ENCODE data around the gene GRIK2.
A peak's percentile ranks its signal among the peaks of the same experiment; 100 is the strongest.
"Not testable (repeated sequence)": the region's sequence is repeated elsewhere in the genome, so short reads cannot be mapped to it uniquely, and the experiment has no call there.

Gene GRIK2

DNA sequence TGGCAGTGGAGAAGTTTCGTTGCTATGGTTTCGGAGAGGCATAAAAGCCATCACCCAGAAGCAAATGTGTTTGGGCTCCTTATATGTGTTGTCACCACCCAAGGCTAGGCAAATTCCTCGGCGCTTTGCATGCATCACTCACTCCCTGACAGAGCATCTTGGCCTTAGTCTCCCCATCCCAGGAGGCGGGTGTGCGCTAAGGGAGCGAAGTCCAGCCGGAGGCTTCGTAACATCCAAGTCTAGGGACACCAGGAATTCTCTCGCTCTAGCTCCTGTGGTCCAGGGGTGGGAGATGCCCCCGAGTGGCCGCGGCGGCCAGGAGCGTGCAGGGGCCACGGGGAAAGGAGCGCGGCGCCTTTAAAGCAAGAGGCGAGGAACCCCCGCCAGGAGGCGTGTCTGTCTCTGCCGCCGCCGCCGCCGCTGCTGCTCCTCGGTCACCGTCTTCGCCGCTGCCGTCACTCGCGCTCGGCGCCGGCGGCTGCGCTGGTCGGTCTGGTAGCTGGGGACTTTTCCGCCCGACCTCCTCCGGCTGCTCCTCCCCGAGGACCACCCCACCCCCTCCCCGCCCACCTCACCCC, at the start of gene GRIK2:
TSS of gene GRIK2 (plus strand) at position 458 of the 578 bp plus-strand sequence.
- H3K4me1 ChIP-seq (ENCODE audit: control insufficient read depth, insufficient read depth, low read length): peaks cover 3% of the 10 kb centered on the region; the same call in 1 of the 2 replicates
- no peaks in the 10 kb centered on the region for H3K36me3 ChIP-seq (ENCODE audit: control insufficient read depth, insufficient read depth, low read length)
- H3K9me3 ChIP-seq (ENCODE audit: control insufficient read depth, insufficient read depth, low read length): no peaks in the 10 kb centered on the region
- H3K9ac ChIP-seq (ENCODE audit: low read depth, low read length): no peak within 1 kb of the TSS
- H3K27me3 ChIP-seq (ENCODE audit: control insufficient read depth, insufficient read depth, low read length): peaks cover 75% of the 10 kb centered on the region
- H3K4me3 ChIP-seq (ENCODE audit: low read depth, low read length): peak within 1 kb of the TSS; percentile 76
- H3K27ac ChIP-seq (ENCODE audit: low read depth, low read length): no peak within 1 kb of the TSS

DNA sequence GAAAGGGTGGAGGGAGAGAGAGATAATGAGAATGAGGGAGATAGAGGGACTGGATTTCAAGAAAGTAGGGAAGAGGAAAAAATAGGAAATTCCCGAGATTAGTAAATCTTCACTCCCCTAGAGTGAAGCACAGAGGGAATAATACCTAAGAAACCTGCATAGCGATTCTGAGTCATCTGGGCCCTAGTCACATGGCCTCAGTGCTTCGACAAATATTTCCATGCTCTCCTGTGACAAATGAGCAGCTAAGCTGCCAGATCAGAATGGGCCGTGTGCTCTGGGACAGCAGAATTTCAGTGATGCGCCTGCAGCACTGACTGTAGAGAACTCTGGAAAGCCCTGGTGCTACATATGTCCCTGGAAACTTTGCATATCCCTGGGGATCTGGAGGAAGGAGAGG, 48.6 kb upstream of the GRIK2 start:
- Histone ChIP-seq H3K4me1 (ENCODE audit: control insufficient read depth, insufficient read depth, low read length) (no peaks in the 10 kb centered on the region), H3K36me3 (ENCODE audit: control insufficient read depth, insufficient read depth, low read length) (no peaks in the 10 kb centered on the region), H3K9ac (ENCODE audit: low read depth, low read length) (no peak overlapping the region), H3K4me3 (ENCODE audit: low read depth, low read length) (no peak overlapping the region), H3K9me3 (ENCODE audit: control insufficient read depth, insufficient read depth, low read length) (no peaks in the 10 kb centered on the region), H3K27ac (ENCODE audit: low read depth, low read length) (no peak overlapping the region), H3K27me3 (ENCODE audit: control insufficient read depth, insufficient read depth, low read length) (no peaks in the 10 kb centered on the region)

DNA sequence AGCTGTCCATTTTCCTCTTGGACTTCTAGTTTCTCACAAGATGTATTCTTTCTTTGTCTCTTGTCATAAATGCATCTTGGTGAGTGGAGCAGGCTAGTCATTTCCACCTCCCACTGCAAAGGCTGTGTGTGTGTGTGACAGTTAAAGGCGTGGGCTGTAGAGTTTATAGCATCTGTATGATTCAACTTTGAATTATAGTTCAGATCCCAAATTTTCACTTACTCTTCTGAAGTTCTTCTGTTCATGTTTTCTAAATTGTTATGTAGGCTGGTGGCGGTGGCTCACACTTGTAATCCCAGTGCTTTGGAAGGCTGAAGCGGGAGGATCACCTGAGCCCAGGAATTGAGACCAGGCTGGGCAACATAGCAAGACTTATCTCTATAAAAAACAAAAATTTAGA, 44.7 kb upstream of the GRIK2 start:
- H3K4me3 ChIP-seq (ENCODE audit: low read depth, low read length): no peak overlapping the region
- no peak overlapping the region for H3K9ac ChIP-seq (ENCODE audit: low read depth, low read length)
- no peaks in the 10 kb centered on the region for H3K9me3 ChIP-seq (ENCODE audit: control insufficient read depth, insufficient read depth, low read length)
- H3K27ac ChIP-seq (ENCODE audit: low read depth, low read length): no peak overlapping the region
- H3K4me1 ChIP-seq (ENCODE audit: control insufficient read depth, insufficient read depth, low read length): no peaks in the 10 kb centered on the region
- H3K36me3 ChIP-seq (ENCODE audit: control insufficient read depth, insufficient read depth, low read length): no peaks in the 10 kb centered on the region
- no peaks in the 10 kb centered on the region for H3K27me3 ChIP-seq (ENCODE audit: control insufficient read depth, insufficient read depth, low read length)

DNA sequence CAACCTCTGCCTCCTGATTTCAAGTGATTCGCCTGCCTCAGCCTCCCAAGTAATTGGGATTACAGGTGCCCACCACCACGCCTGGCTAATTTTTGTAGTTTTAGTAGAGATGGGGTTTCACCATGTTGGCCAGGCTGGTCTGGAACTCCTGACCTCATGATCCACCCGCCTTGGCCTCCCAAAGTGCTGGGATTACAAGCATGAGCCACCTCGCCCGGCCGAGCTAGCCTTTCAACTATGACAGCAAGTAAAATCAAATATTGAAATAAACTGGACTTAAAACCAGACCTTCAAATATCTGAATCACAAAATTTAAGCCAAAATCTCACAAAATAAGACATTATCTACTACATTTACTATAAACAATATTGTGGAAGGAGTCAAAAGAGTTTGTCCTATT, 42.9 kb upstream of the GRIK2 start:
- H3K27ac ChIP-seq (ENCODE audit: low read depth, low read length); H3K4me3 ChIP-seq (ENCODE audit: low read depth, low read length); H3K9me3 ChIP-seq (ENCODE audit: control insufficient read depth, insufficient read depth, low read length); H3K9ac ChIP-seq (ENCODE audit: low read depth, low read length); H3K27me3 ChIP-seq (ENCODE audit: control insufficient read depth, insufficient read depth, low read length); H3K4me1 ChIP-seq (ENCODE audit: control insufficient read depth, insufficient read depth, low read length); H3K36me3 ChIP-seq (ENCODE audit: control insufficient read depth, insufficient read depth, low read length): not testable (repeated sequence)

DNA sequence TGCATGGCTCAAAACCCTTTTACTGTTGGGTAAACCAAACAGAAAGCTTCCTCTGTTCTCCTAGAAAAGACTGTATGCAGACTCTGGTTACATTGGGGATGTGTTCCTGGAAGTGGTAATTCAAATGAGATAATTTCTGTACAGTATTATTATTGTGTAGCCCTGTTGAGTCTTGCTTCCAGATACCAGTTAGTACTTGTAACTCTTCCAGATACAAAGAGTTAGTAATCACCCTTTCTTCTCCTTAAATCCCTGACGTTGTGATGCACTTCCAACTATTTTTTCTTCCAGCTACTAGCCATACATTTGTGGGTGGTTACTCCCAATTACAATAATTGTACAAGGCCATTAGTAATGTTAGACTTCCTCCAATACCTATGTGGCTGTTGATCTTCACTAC, 42.3 kb upstream of the GRIK2 start:
- no peaks in the 10 kb centered on the region for H3K9me3 ChIP-seq (ENCODE audit: control insufficient read depth, insufficient read depth, low read length)
- no peak overlapping the region for H3K27ac ChIP-seq (ENCODE audit: low read depth, low read length)
- no peak overlapping the region for H3K4me3 ChIP-seq (ENCODE audit: low read depth, low read length)
- no peak overlapping the region for H3K9ac ChIP-seq (ENCODE audit: low read depth, low read length)
- H3K4me1 ChIP-seq (ENCODE audit: control insufficient read depth, insufficient read depth, low read length): no peaks in the 10 kb centered on the region
- no peaks in the 10 kb centered on the region for H3K36me3 ChIP-seq (ENCODE audit: control insufficient read depth, insufficient read depth, low read length)
- H3K27me3 ChIP-seq (ENCODE audit: control insufficient read depth, insufficient read depth, low read length): no peaks in the 10 kb centered on the region

DNA sequence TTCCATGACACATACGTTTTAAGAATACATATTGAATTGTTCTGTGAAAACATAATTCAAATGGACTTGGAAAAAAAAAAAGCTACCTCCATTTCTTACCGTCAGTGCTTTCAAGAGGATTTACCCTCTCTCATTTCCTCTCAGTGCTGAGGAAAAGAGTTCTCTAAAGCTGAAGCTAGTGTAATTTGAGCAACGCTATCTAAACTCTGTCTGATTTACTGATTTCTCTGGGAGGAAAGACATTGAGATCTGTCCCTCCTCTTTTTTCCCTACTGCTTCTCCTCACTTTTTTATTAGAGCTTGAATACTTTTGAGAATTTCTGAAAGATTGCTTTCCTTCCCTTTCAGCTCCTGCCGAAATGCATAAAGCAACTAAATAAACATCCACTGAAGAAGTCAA, 41.2 kb upstream of the GRIK2 start:
- Histone ChIP-seq H3K27me3 (ENCODE audit: control insufficient read depth, insufficient read depth, low read length) (no peaks in the 10 kb centered on the region), H3K9me3 (ENCODE audit: control insufficient read depth, insufficient read depth, low read length) (no peaks in the 10 kb centered on the region), H3K27ac (ENCODE audit: low read depth, low read length) (no peak overlapping the region), H3K4me3 (ENCODE audit: low read depth, low read length) (no peak overlapping the region), H3K9ac (ENCODE audit: low read depth, low read length) (no peak overlapping the region), H3K36me3 (ENCODE audit: control insufficient read depth, insufficient read depth, low read length) (no peaks in the 10 kb centered on the region), H3K4me1 (ENCODE audit: control insufficient read depth, insufficient read depth, low read length) (no peaks in the 10 kb centered on the region)

DNA sequence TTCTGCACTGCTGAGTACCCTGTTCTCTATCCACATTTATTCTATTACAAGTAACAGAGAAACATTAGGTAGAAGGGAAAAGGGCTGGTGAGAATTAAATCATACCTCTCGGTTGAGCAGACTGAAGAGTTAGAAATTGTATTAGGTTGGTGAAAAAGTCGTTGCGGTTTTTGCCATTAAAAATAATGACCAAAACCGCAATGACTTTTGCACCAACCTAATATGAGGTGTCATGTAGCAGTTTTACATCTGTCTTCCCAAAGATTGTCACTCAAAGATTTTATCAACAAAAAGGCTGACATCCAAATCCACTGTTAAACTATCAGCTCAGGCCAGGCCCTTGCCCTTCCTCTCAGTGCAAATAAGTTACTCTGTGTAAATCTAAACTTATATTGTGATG, 28.3 kb upstream of the GRIK2 start:
- no peak overlapping the region for H3K9ac ChIP-seq (ENCODE audit: low read depth, low read length)
- no peaks in the 10 kb centered on the region for H3K27me3 ChIP-seq (ENCODE audit: control insufficient read depth, insufficient read depth, low read length)
- no peaks in the 10 kb centered on the region for H3K4me1 ChIP-seq (ENCODE audit: control insufficient read depth, insufficient read depth, low read length)
- H3K9me3 ChIP-seq (ENCODE audit: control insufficient read depth, insufficient read depth, low read length): no peaks in the 10 kb centered on the region
- no peaks in the 10 kb centered on the region for H3K36me3 ChIP-seq (ENCODE audit: control insufficient read depth, insufficient read depth, low read length)
- H3K4me3 ChIP-seq (ENCODE audit: low read depth, low read length): no peak overlapping the region
- no peak overlapping the region for H3K27ac ChIP-seq (ENCODE audit: low read depth, low read length)

DNA sequence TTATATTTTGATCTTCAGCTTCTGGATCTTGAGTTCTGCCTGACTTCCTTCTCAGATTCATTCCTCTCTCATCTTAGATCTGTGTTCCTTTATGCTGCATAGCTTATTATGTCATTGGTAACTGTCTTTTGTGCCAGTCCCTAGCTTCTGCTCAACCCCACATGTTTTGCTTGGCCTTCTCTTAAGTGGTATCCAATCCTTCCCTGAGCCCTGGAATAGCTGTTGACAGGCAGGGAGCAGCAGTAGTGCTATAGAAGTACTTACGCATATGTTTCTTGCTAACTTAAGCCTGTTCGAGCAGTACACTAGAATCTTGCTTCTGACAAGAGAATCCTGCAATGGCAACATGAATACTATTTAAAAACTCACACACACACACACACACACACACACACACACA, 13.6 kb upstream of the GRIK2 start:
- Histone ChIP-seq H3K4me3 (ENCODE audit: low read depth, low read length) (no peak overlapping the region), H3K36me3 (ENCODE audit: control insufficient read depth, insufficient read depth, low read length) (no peaks in the 10 kb centered on the region), H3K9me3 (ENCODE audit: control insufficient read depth, insufficient read depth, low read length) (no peaks in the 10 kb centered on the region), H3K4me1 (ENCODE audit: control insufficient read depth, insufficient read depth, low read length) (no peaks in the 10 kb centered on the region), H3K27me3 (ENCODE audit: control insufficient read depth, insufficient read depth, low read length) (no peaks in the 10 kb centered on the region), H3K9ac (ENCODE audit: low read depth, low read length) (no peak overlapping the region), H3K27ac (ENCODE audit: low read depth, low read length) (no peak overlapping the region)

DNA sequence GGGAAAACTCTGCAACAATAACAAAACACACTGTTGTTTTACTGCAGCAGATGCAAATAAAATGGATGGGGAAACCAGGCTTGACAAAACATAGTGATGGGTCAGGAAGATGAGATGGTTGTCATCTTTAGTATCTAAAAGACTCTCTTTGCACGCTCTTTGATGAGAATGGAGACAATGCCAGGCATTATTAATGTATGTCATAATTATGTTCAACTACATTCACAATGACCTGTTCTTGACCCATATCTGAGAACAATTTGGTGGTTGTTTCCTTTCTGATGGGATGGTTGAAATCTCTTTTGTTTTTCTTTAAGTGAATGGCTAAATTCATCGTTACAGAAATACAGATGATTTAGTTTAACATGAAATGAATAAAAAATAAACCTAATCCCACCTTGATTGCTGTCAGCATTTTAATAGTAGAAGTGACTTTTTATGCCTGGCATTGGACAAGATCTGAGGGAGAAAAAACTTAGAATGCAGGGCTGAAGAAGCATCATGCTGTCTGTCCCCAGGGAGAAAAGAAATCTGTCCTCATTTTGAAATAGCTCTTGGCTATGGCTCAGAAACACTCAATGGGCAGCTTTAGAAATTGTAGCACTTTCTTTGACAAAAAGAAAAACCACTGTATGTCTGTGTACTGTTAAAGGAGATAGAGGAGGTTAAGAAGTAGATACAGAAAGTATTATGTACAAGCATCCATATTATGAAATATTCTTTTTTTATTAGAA, 12.4 kb upstream of the GRIK2 start:
- Histone ChIP-seq H3K4me1 (ENCODE audit: control insufficient read depth, insufficient read depth, low read length) (no peaks in the 10 kb centered on the region), H3K36me3 (ENCODE audit: control insufficient read depth, insufficient read depth, low read length) (no peaks in the 10 kb centered on the region), H3K9ac (ENCODE audit: low read depth, low read length) (no peak overlapping the region), H3K4me3 (ENCODE audit: low read depth, low read length) (no peak overlapping the region), H3K9me3 (ENCODE audit: control insufficient read depth, insufficient read depth, low read length) (no peaks in the 10 kb centered on the region), H3K27ac (ENCODE audit: low read depth, low read length) (no peak overlapping the region), H3K27me3 (ENCODE audit: control insufficient read depth, insufficient read depth, low read length) (no peaks in the 10 kb centered on the region)

DNA sequence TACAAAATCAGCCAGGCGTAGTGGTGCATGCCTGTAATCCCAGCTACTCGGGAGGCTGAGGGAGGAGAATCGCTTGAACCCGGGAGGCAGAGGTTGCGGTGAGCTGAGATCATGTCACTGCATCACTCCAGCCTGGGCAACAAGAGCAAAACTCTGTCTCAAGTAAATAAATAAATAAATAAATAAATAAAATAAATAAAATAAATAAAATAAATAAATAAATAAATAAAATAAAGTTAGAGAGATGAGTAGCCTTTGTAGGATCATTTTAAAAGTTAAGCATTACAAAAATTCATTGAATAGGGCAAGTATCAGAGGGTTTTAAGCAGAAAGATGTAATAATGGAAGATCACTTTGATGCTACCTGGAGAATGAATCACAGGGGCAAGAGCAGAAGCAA, 9.8 kb upstream of the GRIK2 start:
- H3K4me1 ChIP-seq (ENCODE audit: control insufficient read depth, insufficient read depth, low read length); H3K27ac ChIP-seq (ENCODE audit: low read depth, low read length); H3K27me3 ChIP-seq (ENCODE audit: control insufficient read depth, insufficient read depth, low read length); H3K4me3 ChIP-seq (ENCODE audit: low read depth, low read length); H3K9me3 ChIP-seq (ENCODE audit: control insufficient read depth, insufficient read depth, low read length); H3K9ac ChIP-seq (ENCODE audit: low read depth, low read length); H3K36me3 ChIP-seq (ENCODE audit: control insufficient read depth, insufficient read depth, low read length): not testable (repeated sequence)

DNA sequence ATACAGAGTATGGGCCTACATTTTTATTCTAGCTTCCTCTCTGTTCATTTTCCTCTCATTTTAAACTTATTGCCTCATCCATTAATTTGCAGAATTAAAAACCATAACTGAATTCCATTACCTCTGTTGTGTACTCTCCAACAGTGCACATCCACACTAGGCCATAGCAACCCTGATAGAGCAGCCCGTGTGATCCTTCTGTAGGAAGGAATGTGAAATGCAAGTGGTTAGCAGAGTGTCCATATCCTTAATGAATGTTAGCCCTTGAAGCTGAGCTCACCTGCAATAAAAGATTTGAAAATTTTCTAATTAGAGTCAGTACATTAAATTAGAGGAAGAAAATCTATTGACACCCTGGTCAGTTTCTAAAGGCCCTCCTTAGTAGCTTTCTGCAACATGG, 6.5 kb upstream of the GRIK2 start:
- no peaks in the 10 kb centered on the region for H3K9me3 ChIP-seq (ENCODE audit: control insufficient read depth, insufficient read depth, low read length)
- peaks cover 25% of the 10 kb centered on the region for H3K27me3 ChIP-seq (ENCODE audit: control insufficient read depth, insufficient read depth, low read length)
- no peaks in the 10 kb centered on the region for H3K4me1 ChIP-seq (ENCODE audit: control insufficient read depth, insufficient read depth, low read length)
- H3K9ac ChIP-seq (ENCODE audit: low read depth, low read length): no peak overlapping the region
- H3K36me3 ChIP-seq (ENCODE audit: control insufficient read depth, insufficient read depth, low read length): no peaks in the 10 kb centered on the region
- H3K27ac ChIP-seq (ENCODE audit: low read depth, low read length): no peak overlapping the region
- H3K4me3 ChIP-seq (ENCODE audit: low read depth, low read length): no peak overlapping the region

All from HUES48 (cell line).